Cardiac septum (tissue), 1 donor: ENCODE measurements around the gene FGF12. TPM values are rescaled to one million over a fixed set of nuclear protein-coding genes. Genes with fewer than 3 reads are reported as not detected.

Experiments used
- DNase-seq: peaks from one replicate; pipeline ENCODE4 v3.0.0-alpha.2; 2020; ENCODE audit warnings: low spot score
- intact Hi-C: fragments of 100-400 bp; cut with DNase I; formaldehyde crosslinking; loops from one replicate; pipeline ENCODE4 v1.14.0; 2022
- total RNA-seq: library from RNA; stranded (reverse); fragmentation: NEBNext Ultra II Directional; extraction: Animal tissue kit (Norgen Biotek cat#: 25700); gene quantifications from one replicate; pipeline ENCODE4 v1.2.1, GENCODE V29; 2021
- donor health status: DM: no; HTN: no; CAD: no.

FGF12 gene
- total RNA-seq, 1 donor from 2014 or later = 45.1 TPM

DNA sequence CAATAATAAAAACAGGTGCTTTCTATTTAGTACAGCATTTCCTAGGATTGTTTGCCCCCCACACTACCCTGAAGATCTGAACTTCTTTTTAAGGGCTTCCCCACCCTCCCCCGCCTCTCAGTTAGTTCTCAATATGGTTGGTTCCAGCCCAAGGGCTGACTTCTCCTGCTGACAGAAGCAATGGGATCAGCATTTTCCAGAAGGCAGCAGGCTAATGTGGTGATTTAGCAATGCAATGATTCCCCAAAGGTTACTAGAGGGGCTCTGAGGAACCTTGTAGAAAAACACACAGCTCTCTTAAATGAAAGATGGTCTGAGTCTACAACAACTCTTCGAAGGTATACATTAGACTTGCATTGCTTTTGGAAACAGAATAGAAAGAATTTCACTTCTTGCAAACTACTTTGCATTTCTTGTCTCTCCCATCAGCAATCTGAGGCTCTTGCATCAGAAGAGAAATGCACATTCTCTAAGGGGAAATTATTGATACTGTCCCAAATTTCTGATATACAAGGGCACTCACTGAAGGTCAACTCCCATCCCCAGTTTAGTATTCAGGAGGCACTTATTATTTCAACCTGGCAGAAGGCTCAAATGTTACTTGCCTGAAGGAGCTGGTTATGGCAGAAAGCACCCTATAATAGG is 30.3 kb downstream of the FGF12 start:
- intact Hi-C loops = no loop called here
- DNase-seq = no peak

DNA sequence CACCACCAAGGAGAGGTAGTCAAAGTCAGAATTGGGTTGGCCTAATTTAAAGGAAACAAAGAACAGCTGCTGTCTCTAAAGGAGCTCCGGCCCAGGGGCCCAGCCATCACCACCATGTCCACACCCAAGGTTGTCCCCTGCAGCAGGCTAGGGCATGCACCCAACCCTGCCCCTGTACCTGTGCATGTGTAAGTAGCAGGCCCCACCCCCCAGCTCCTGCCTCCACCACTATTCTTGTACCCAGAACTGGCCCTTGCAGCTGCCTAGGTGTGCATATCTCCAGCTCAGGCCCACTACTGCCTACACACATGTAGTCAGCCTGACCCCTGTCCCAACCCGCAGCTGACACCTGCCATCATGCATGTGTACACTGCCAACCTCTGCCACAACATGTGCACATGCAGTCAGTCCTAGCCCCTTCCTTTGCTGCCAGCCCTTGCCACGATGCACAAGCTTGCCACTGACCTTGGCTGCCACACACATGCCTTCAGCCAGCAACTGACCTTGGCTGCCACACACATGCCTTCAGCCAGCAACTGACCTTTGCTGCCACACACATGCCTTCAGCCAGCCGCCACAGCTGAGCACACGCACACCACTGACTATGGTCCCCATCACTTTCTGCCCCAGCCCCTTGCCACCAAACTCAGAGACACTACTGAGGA is 39.7 kb downstream of the FGF12 start:
- intact Hi-C loops = no loop called here
- DNase-seq = no peak

DNA sequence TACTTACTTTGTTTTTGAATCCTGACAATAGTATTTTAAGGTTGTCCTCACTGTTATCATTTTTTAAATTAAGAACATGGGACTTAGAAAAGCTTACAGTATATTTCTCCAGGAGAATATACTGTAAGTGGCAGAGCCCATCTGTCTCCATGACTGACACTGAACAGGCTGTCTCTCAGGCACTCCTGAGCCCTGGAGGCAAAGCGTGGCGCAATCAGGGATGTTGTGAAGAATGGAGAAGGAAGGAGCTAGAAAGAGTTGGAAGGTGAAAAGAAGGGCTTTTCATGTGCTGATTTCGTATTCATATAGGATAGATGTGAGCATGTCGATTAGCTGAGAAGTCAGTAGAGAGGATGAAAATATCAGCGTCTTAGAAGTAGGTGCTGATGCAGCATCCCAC is 41.5 kb downstream of the FGF12 start:
- intact Hi-C loops = no loop called here
- DNase-seq = no peak

DNA sequence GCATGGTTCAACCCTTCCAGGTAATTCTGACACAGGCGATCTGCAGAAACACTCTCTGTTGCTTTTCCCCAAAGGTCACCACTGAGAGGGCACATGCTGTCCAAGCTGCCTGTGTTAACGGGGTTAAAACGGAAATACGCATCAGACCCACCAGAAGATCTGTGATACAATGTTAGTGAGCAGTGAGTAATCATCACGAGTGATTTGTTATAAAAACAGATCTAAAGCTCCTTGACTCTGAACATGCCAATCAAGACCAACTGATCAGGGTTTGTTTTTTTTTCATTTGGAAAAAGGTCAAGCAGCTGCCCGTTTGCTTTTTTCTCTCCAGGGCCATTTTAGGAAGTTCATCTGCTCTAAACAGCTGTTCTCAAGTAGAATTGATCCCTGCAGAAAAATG is 43.2 kb downstream of the FGF12 start:
- no peak for DNase-seq
- intact Hi-C loops = no loop called here

DNA sequence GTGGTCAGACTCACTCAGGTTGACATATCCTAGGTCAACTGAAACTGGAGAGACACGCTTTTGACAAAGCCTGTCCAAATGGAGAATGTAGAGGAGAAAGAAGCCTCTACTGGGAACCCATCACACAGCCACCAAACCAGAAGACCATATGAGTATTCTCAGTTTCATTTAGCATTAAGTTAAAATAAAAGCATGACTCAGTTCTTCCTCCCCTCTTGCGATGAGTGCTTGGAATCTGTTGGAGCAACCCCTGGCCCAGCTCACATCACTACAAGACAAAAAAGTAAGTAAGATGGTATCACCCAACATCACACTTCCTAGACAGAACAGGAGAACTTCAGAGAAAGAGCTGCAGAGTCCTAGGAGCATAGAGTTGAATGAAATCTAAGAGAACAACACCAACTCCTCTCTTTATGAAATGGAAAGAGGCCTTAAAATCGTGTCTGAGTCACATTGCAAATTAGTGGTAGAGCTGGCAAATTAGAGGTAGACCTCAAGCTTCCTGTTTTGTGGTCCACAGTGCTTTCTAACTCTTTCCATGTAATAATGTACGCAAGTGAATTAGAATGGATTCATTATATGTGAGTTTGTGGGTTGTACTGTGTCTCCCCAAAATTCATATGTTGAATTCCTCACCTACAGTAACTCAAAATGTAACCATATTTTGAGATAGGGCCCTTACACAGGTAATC is 51.2 kb downstream of the FGF12 start:
- DNase-seq = no peak
- intact Hi-C loops = no loop called here

DNA sequence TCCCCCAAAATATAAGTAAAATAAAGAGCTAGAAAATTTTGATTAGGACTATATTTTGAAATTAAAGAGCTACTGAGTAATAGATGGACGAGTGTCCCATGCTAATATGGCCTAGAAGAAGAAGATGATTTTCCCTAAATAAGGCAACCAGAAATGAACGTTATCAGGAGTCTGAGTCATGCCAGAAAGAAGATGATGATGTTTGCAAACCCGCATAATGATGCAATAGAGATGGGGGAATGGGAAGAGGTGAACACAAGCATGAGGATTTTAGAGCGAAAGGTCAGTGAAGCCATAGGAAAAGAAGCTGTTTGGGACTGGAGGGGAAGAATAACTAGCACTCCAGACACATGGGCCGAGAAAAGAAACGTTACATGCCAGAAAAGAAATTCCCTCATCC is 71.7 kb downstream of the FGF12 start:
- intact Hi-C loops = no loop called here
- DNase-seq = no peak

DNA sequence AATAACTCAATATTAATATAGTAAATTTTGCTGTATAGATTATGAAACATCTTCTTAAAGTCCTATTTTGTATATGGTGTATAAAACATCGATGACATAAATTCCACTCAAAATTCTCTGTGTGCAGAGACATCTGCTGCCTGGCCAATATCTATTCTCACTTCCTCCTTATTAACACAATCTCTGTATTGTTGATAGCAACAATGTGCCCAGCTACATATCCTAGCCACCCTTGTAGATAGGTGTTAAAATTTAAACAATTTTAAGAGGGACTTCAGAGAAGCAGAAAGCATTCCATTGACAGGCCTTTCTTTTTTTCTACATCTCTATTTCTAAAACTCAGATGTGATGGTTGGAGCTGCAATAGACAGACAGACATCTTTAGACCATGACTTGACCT is 72.3 kb downstream of the FGF12 start:
- intact Hi-C loops = no loop called here

DNA sequence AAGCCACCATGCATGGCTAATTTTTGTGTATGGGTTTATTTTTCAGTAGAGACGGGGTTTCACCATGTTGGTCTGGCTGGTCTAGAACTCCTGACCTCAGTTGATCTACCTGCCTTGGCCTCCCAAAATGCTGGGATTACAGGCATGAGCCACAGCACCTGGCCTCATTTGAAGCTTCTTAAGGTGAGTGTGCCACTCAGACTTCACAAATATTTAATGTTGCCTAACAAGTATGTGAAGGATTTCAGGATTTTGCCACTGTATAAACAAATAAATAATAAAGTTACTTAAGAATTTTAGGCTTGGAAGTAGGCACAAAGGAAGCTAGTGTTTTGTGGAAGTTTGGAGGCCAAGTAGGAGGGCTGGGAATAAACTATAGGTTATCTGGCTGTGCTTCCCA is 73.5 kb downstream of the FGF12 start:
- DNase-seq = no peak
- intact Hi-C loops = no loop called here

More for the DNA sequence above, 72.3 kb downstream of the FGF12 start:
- DNase-seq = no peak

DNA sequence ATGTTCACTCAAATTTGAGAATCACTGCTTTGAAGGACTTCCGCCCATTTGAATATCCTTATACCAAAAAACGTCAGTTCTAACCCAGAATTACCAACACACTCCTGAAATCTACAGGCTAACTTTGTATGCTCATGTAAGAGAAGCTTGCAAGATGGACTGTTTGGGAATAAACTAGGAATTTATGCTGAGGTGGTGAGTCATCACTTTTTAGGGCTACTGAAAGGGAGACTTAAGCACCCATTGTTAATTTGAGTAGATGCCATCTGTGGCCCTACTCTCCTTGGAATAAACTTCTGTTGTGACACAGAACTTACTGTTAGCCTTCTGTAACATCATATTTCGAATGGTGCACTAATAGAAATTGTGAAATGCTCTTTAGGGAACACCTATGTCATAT is 74.6 kb downstream of the FGF12 start:
- intact Hi-C loops = no loop called here
- no peak for DNase-seq

DNA sequence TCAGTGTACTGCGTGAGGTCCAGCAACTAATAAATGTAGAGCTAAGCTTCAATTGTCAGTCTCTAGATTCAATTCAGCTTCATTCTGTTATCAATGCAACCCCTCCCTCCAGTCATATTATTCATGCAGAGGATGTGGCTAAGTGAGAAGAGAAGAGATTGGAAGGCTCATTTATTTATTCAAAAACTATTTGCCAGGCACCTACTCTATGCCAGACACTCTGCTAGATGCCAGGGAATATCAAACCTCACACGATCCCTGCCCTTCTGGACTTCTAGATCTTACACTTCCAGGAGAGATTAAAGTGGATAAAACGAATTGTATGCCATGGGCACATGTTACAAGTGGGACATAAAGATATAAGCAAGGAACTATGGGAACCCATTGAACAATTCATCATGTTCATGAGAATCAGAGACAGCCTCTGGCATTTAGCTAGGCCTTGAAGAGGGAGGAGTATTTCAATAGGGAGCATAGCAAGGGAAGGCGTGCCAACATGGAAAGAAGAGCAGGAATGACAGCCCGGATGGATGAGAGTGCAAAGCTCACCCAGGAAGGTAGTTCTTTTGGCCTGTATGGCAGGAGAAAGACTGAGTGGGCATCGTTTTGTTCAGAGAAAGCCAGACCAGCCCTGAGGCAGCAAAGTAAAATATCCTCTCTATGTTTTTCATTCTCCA is 75.4 kb downstream of the FGF12 start:
- DNase-seq = no peak
- intact Hi-C loops = no loop called here

DNA sequence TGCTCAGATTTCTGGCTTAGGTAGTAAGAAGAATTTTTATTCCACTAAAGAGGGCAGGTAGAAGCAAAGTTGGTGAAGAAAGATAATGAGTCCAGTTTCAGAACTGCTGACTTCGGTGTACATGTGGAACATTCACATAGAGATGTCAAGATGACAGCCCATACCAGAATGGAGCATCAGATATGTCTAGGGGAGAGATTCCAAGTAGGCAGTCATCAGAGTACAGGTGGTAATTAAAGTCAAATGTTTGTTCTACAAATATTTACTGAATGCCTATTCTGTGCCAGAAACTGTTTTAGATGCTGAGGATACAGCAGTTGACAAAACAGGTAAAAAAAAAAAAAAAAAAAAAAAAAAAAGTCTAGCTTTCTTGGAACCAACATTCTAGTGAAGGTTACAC is 81.9 kb downstream of the FGF12 start:
- DNase-seq = no peak
- intact Hi-C loops = no loop called here

DNA sequence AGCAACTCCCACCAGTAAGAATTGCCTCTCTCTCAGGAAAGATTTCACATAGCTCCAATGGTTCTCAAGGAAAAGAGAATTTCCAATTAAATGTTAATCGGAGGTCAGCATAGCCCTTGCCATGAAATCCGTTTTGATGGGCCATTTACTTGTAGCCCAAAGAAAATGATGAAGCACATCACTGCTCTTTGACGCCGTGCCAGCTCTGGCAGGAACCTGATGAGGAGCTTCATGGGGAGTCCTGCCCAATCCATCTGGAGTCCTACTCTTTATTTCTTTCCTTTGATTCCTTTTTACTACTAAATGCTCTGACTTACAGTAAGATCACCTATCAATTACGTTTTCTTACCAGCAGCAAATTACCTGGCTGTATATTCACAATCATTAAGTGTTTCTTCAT is 84.7 kb downstream of the FGF12 start:
- intact Hi-C loops = no loop called here
- DNase-seq = no peak

DNA sequence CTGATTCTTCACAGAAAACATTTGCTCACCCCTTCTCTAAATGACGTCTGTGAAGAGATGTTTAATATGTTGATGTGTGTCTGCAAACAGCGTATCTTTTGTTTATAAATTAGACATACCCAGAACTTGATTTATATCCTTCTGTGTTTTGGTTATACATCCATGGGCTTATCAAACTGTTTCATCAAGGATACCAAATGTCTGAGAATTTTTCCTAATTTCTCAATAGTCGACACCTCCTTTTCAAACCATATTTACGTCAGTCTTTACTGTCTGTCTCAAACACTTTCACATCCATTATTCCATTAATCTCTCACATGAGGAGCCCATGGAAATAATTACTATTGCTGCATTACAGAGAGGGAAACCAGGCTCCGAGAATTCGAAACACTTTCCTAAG is 85.4 kb downstream of the FGF12 start:
- no peak for DNase-seq
- intact Hi-C loops = no loop called here

DNA sequence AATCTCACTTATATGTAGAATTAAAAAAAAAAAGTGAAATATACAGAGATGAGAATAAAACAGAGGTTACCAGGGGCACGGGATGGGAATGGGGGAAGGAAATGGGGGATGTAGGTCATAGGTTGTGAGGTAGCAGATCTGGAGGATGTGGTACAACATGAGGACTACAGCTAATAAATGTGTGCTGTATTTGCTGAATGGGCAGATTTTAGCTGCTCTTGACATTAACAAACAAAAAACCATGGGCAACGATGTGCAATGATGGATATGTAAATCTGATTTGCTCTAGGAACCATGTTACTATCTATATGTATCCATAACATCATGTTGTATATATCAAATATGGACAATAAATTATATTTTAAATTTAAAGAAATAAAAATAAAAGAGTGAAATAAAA is 87.4 kb downstream of the FGF12 start:
- no peak for DNase-seq

DNA sequence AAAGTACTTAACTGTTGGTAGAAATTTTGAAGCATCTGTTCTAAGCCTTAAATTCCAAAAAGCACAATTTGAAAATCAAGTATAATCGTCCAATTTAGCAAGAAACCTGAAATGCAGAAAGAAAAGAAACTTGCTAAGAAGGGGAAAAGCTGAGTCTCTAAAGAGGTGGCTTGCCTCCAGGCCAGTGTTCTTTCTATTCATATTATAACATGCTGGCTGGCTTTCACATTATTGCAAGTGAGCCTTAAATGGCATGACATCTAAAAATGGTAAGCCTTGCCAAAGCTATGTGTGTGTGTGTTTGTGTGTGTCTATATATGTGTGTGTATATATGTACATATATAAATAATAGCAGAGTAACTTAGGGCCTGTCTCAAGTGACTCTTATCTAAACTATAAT is 89.5 kb downstream of the FGF12 start:
- intact Hi-C loops = no loop called here

More for the DNA sequence above, 87.4 kb downstream of the FGF12 start:
- intact Hi-C loops = no loop called here

DNA sequence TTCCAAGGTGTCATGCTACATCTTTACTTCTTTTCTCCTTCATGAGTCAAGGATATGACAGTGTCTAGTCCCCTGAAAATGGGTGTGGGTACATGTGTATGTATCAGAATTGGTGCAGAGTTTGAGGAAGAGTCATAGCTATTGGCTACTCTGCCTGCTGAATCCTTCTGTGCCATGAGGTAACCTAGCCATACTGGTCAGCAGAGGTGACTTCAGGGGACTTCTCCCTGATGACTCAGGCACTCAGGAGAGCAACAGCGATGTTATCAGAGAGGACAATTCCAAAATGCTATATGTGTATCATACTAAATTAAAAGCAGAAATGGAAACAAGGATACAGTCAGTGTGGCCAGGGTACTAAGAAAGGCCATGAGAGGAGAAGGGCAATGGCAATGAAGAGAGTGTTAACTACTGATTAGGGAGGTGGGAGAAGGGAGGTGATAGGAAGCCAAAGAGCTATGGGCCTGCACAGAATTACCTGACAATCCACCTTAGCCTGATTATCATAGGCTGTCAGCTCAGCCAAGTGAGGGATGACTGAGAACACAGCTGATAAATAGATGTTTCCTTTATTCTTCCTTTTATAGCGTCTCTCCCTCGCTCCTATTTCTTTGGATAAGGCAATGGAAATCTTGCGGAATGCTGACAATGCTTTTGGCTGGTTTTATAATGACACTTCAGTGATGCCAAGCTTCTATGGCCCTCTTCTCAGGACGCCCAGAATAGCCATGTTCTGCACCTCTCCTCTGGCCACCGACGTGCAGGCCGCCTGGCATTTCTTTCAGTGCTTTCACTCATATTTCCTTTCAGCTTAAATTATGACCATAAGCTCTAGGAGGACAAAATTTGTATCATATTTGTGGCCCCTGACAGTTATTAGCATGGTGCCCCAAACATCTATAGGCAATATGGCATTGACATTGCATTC is 90.6 kb downstream of the FGF12 start:
- intact Hi-C loops = no loop called here
- no peak for DNase-seq

More for the DNA sequence above, 89.5 kb downstream of the FGF12 start:
- no peak for DNase-seq

DNA sequence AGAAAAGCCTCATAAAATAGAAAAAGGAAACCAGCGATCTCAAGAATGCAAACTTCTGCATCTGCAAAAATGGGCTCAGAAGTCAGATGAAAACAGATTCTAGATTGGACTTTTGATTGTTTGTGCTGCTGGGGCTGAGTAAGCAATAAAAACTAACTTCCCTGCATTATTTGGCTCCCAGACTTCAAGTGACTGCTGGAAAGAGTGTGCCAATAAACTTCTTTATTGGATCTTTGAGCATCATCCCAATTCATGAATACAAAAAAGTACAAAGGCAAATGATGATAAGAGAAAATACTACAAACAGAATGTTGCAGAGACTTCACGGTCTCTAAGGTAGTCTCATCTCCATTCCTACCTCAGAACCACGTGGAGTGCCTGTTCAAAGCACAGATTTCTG is 97.9 kb downstream of the FGF12 start:
- intact Hi-C loops = no loop called here
- no peak for DNase-seq

DNA sequence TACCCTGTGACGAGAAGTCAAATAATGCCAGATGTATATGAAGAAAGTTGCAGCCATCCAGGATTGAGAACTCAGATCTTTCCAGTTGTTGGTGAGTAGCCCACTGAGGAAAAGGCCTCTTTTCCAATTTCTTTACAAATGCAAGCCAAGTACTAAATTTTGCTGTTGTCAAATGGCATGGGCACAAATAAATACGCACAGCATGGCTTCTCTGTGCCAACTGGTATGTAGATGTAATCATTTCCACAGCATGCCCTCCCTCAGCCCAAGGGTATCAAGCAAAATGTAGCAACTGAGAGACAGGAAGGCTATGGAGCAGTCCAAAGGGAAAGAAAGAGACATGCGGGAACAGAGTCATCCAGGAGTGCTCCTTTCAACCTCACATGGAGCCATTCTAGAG is 105.4 kb downstream of the FGF12 start:
- intact Hi-C loops = no loop called here
- no peak for DNase-seq

DNA sequence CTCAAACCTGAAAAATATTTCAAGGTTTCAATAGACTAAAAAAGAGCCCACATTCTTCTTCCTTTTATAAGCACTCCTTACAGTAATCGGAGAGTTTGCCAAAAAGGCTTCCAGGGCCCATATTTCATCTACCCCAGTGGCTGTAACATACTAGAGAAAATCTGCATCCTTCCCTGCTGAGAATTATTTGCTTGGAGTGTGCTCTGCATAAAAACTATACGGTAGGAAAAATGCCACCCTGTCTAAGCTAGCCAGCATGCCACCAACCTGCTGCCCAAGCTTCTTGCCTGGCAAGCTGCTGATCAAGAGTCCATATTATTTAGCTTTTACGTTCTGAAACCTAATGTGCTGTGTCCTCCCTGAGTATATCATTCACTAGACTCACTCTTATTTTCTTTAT is 107.1 kb downstream of the FGF12 start:
- DNase-seq = no peak
- intact Hi-C loops = no loop called here

DNA sequence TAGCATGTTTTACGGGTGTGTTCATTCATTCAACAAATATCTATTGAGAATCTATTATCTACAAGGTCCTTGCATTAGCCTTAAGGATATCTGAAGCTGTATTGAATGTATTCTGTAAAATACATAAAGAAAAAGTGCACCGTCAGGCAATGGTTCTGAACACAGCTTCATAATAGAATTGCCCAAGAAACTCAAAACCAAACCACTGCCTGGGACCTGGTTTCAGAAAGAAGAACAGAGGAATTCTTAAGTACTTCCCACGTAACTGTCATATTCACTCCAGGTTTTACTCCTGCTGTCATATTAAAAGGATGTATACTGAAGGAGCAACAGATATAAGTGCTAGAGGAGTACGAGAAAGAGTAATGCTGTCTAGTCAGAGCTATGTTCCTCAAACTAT is 115.9 kb downstream of the FGF12 start:
- no peak for DNase-seq
- intact Hi-C loops = no loop called here
